HG03432 (cell line): ENCODE results near the gene GABPA.
"Not testable (repeated sequence)": the region's sequence is repeated elsewhere in the genome, so short reads cannot be mapped to it uniquely, and the experiment has no call there.

Experiments used
- ATAC-seq: cut with Tn5 transposase; IDR thresholded peaks from one replicate; pipeline ENCODE4 v1.9.1; 2021; ENCODE audit warnings: mild to moderate bottlenecking, moderate library complexity; ENCODE audit not compliant: unreplicated experiment

The GABPA gene

GRCh38 chr21:25735646-25736597 is 1.1 kb downstream of the GABPA start:
- ATAC-seq, result peak; percentile 11

GRCh38 chr21:25737421-25737820 is 2.6 kb downstream of the GABPA start:
- ATAC-seq, result no peak

- ATAC-seq, result no peak
These were observed 8.1 kb downstream of the GABPA start for GRCh38 chr21:25742900-25743299.

- no peak for ATAC-seq
These were observed 10.1 kb downstream of the GABPA start for GRCh38 chr21:25744854-25745253.

GRCh38 chr21:25750085-25750484 is 15.3 kb downstream of the GABPA start:
- peak; percentile 60 for ATAC-seq

GRCh38 chr21:25752416-25752815 is 17.6 kb downstream of the GABPA start:
- ATAC-seq, result no peak

- no peak for ATAC-seq
These were observed 21.6 kb downstream of the GABPA start for GRCh38 chr21:25756190-25756932.

- ATAC-seq, result no peak
These were observed 22.8 kb downstream of the GABPA start for GRCh38 chr21:25757531-25757930.

- no peak for ATAC-seq
These were observed 24.8 kb downstream of the GABPA start for GRCh38 chr21:25759573-25759972.

- ATAC-seq, result no peak
These were observed 25.3 kb downstream of the GABPA start for GRCh38 chr21:25760061-25760460.

- ATAC-seq, result no peak
These were observed 25.9 kb downstream of the GABPA start for GRCh38 chr21:25760677-25761076.

GRCh38 chr21:25764065-25764464 is 29.3 kb downstream of the GABPA start:
- no peak for ATAC-seq

- no peak for ATAC-seq
These were observed 33.1 kb downstream of the GABPA start for GRCh38 chr21:25767921-25768320.

GRCh38 chr21:25772686-25773085 is 37.9 kb downstream of the GABPA start:
- ATAC-seq, result no peak

GRCh38 chr21:25776440-25776839 is 41.7 kb downstream of the GABPA start:
- ATAC-seq, result no peak

- not testable (repeated sequence) for ATAC-seq
These were observed 43.5 kb downstream of the GABPA start for GRCh38 chr21:25778126-25778875.

- ATAC-seq, result no peak
These were observed 53.9 kb downstream of the GABPA start for GRCh38 chr21:25788677-25789076.

- peak; percentile 77 for ATAC-seq
These were observed 55.5 kb downstream of the GABPA start for GRCh38 chr21:25790122-25790877.

- no peak for ATAC-seq
These were observed 56.1 kb downstream of the GABPA start for GRCh38 chr21:25790878-25791204.

- ATAC-seq, result no peak
These were observed 56.5 kb downstream of the GABPA start for GRCh38 chr21:25791319-25791718.
